ENCODE data around the gene NPTX2. TPM values are rescaled to one million over a fixed set of nuclear protein-coding genes. Genes with fewer than 3 reads are reported as not detected.

Gene NPTX2
- total and polyA plus RNA-seq, 5 donors from 2014 or later: not detected

DNA sequence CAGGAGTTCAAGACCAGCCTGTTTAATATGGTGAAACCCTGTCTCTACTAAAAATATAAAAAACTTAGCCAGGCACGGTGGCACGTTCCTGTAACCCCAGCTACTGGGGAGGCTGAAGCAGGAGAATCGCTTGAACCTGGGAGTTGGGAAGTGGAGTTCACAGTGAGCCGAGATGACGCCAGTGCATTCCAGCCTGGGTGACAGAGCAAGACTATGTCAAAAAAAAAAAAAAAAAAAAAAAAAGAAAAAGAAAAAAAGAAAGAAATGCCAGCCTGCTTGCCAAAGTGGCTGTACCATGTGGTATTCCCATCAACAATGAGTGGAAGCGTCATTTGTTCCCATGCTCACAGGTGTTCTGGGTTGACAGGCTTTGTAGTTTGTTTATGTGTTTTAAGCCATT is 43.3 kb upstream of the NPTX2 start:
- H3K4me3 Mint-ChIP-seq: no peak overlapping the region

DNA sequence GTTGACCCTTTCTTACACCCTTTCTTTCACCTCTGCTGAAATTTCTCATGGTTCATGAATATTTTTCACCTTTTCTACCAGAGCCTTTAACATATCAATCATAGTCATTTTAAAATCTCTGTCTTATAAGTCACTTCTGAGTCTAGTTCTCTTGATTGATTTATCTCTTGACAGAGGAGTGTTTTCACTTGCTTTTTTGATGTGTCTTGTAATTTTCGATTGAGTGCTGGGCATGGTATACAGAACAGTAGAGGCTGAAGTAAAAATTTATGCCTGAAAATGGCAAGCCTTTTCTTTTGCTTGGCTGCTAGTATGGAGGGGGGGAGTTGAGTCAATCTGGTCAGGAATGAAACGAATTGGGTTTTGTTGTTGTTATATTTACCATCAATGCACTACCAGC is 41.2 kb upstream of the NPTX2 start:
- no peaks in the 10 kb centered on the region for H3K36me3 ChIP-seq (ENCODE audit: control insufficient read depth, insufficient read depth, low read length)
- no peaks in the 10 kb centered on the region for H3K27me3 ChIP-seq (ENCODE audit: control insufficient read depth, insufficient read depth, low read length)
- H3K4me3 ChIP-seq (ENCODE audit: low read depth, low read length): no peak overlapping the region
- Mint-ChIP-seq H3K27me3 (no peaks in the 10 kb centered on the region), H3K4me1 (no peaks in the 10 kb centered on the region), H3K36me3 (no peaks in the 10 kb centered on the region), H3K4me3 (no peak overlapping the region), H3K27ac (no peak overlapping the region), H3K9me3 (peaks cover 0 to 22% (median 8%) of the 10 kb centered on the region in 7 donors)
- no peaks in the 10 kb centered on the region for H3K4me1 ChIP-seq (ENCODE audit: control insufficient read depth, insufficient read depth, low read length, poor library complexity, severe bottlenecking)
- no peak overlapping the region for H3K27ac ChIP-seq (ENCODE audit: insufficient read depth, low read length, poor library complexity, severe bottlenecking)
- peaks cover 6 to 10% of the 10 kb centered on the region in 2 experiments for H3K9me3 ChIP-seq (ENCODE audit: control insufficient read depth in 2 of 2, low read length in 2 of 2)
- DNase-seq: no peak
- ATAC-seq (ENCODE audit: low read depth in 2 of 2): no peak

More for the DNA sequence above, 43.3 kb upstream of the NPTX2 start:
- no peak overlapping the region for H3K27ac Mint-ChIP-seq
- H3K4me1 ChIP-seq (ENCODE audit: control insufficient read depth, insufficient read depth, low read length, poor library complexity, severe bottlenecking): no peaks in the 10 kb centered on the region
- no peaks in the 10 kb centered on the region for H3K27me3 ChIP-seq (ENCODE audit: control insufficient read depth, insufficient read depth, low read length)
- H3K27me3 Mint-ChIP-seq: no peaks in the 10 kb centered on the region
- no peaks in the 10 kb centered on the region for H3K36me3 Mint-ChIP-seq
- ATAC-seq (ENCODE audit: low read depth in 2 of 2) (no peak), DNase-seq (no peak)
- no peak overlapping the region for H3K27ac ChIP-seq (ENCODE audit: insufficient read depth, low read length, poor library complexity, severe bottlenecking)
- no peak overlapping the region for H3K4me3 ChIP-seq (ENCODE audit: low read depth, low read length)
- H3K9me3 Mint-ChIP-seq: peaks cover 0 to 22% (median 8%) of the 10 kb centered on the region in 7 donors
- H3K4me1 Mint-ChIP-seq: no peaks in the 10 kb centered on the region
- no peaks in the 10 kb centered on the region for H3K36me3 ChIP-seq (ENCODE audit: control insufficient read depth, insufficient read depth, low read length)
- peaks cover 6 to 10% of the 10 kb centered on the region in 2 experiments for H3K9me3 ChIP-seq (ENCODE audit: control insufficient read depth in 2 of 2, low read length in 2 of 2)

DNA sequence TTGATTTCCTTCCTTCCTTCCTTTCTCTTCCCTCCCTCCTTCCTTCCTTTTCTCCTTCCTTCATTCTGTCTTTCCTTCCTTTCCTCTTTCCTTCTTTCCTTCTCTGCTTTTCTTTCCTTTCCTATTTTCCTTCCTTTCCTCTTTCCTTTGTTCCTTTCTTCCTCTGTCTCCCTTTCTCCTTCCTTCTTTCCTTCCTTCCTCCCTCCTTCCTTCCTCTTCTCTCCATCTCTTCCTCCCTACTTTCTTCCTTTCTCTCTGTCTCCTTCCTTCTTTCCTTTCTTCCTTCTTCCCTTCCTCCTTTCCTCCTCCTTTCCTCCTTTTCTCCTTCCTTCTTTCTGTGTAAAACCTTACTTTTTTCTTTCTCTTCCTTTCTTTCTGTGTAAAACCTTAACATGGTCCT is 32.3 kb upstream of the NPTX2 start:
- no peaks in the 10 kb centered on the region for H3K9me3 ChIP-seq (ENCODE audit: control insufficient read depth in 2 of 2, low read length in 2 of 2)
- no peaks in the 10 kb centered on the region for H3K36me3 ChIP-seq (ENCODE audit: control insufficient read depth, insufficient read depth, low read length)
- Mint-ChIP-seq H3K27ac (no peak overlapping the region), H3K9me3 (peaks cover 0 to 17% (median 5%) of the 10 kb centered on the region in 7 donors), H3K4me1 (no peaks in the 10 kb centered on the region), H3K36me3 (no peaks in the 10 kb centered on the region), H3K4me3 (no peak overlapping the region), H3K27me3 (peaks cover 4% of the 10 kb centered on the region)
- H3K4me3 ChIP-seq (ENCODE audit: low read depth, low read length): no peak overlapping the region
- no peak overlapping the region for H3K27ac ChIP-seq (ENCODE audit: insufficient read depth, low read length, poor library complexity, severe bottlenecking)
- H3K4me1 ChIP-seq (ENCODE audit: control insufficient read depth, insufficient read depth, low read length, poor library complexity, severe bottlenecking): no peaks in the 10 kb centered on the region
- no peak for ATAC-seq (ENCODE audit: low read depth in 2 of 2)
- DNase-seq: no peak
- no peaks in the 10 kb centered on the region for H3K27me3 ChIP-seq (ENCODE audit: control insufficient read depth, insufficient read depth, low read length)

DNA sequence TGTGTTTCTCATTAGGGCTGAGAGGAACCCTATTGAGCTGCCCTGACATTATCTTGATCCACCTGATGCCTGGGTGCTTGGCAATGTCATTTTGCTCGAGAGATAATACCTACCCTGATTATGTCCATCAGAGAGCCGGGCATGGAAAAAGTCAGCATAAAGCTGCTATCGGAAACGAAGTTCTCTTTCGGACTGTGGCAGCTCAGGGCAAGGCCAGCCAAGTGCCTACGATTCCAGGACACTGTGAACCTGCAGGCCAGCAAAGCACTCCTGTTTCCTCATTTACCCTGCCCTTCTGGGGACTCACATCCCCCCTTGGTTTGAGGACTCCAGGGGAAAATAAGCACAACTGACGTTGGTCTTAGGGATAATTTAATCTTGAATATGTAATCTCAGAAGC is 25.2 kb upstream of the NPTX2 start:
- Mint-ChIP-seq H3K9me3 (peaks cover 0 to 2% (median 0%) of the 10 kb centered on the region in 7 donors), H3K27ac (no peak overlapping the region), H3K4me1 (no peaks in the 10 kb centered on the region), H3K36me3 (no peaks in the 10 kb centered on the region), H3K27me3 (peaks cover 4% of the 10 kb centered on the region), H3K4me3 (no peak overlapping the region)
- Histone ChIP-seq H3K27me3 (ENCODE audit: control insufficient read depth, insufficient read depth, low read length) (no peaks in the 10 kb centered on the region), H3K27ac (ENCODE audit: insufficient read depth, low read length, poor library complexity, severe bottlenecking) (no peak overlapping the region), H3K9me3 (ENCODE audit: control insufficient read depth in 2 of 2, low read length in 2 of 2) (no peaks in the 10 kb centered on the region), H3K4me3 (ENCODE audit: low read depth, low read length) (no peak overlapping the region), H3K4me1 (ENCODE audit: control insufficient read depth, insufficient read depth, low read length, poor library complexity, severe bottlenecking) (no peaks in the 10 kb centered on the region), H3K36me3 (ENCODE audit: control insufficient read depth, insufficient read depth, low read length) (no peaks in the 10 kb centered on the region)
- no peak for DNase-seq
- no peak for ATAC-seq (ENCODE audit: low read depth in 2 of 2)

DNA sequence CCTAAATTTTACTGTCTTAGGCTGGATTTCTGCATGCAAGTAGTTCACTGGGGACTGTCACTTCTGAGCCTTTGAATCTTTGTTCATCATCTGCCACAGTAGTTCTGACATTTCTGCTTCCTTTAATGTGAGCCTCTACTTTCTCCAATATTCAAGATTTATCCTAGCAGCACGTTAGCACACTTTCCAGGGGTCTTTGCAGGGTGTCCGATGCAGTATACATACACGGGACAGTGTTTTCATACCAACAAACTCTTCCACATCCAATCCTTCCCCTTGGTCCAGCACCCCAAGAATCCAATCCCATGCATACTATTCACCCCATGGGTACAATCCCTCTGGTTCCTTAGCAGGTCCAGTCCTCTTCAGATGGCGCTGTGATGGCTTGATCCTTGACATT is 22.7 kb upstream of the NPTX2 start:
- DNase-seq: no peak
- Mint-ChIP-seq H3K9me3 (no peaks in the 10 kb centered on the region), H3K36me3 (no peaks in the 10 kb centered on the region), H3K4me3 (no peak overlapping the region), H3K4me1 (no peaks in the 10 kb centered on the region), H3K27ac (no peak overlapping the region), H3K27me3 (no peaks in the 10 kb centered on the region)
- Histone ChIP-seq H3K4me1 (ENCODE audit: control insufficient read depth, insufficient read depth, low read length, poor library complexity, severe bottlenecking) (no peaks in the 10 kb centered on the region), H3K9me3 (ENCODE audit: control insufficient read depth in 2 of 2, low read length in 2 of 2) (no peaks in the 10 kb centered on the region), H3K36me3 (ENCODE audit: control insufficient read depth, insufficient read depth, low read length) (no peaks in the 10 kb centered on the region), H3K27me3 (ENCODE audit: control insufficient read depth, insufficient read depth, low read length) (no peaks in the 10 kb centered on the region), H3K27ac (ENCODE audit: insufficient read depth, low read length, poor library complexity, severe bottlenecking) (no peak overlapping the region), H3K4me3 (ENCODE audit: low read depth, low read length) (no peak overlapping the region)
- ATAC-seq (ENCODE audit: low read depth in 2 of 2): no peak

DNA sequence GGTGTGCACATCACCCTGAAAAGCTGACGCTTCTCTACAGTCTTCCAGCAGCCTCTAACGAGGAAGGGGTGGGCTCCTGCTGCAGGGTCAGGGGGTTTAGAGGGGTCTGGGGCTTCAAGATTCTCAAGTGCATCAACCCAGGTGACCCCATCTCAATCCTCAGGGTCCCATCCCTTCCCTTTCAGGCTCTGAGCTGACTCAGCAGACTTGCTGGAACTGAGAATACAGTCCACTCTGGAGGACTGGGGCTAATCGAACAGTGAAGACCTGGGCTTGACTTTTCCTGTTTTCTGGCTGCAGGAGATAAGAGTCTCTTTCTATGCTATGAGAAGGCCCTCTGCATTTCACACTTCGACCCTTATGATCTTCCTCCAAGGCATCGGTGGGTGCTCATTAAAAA is 22.3 kb upstream of the NPTX2 start:
- Histone ChIP-seq H3K27ac (ENCODE audit: insufficient read depth, low read length, poor library complexity, severe bottlenecking) (no peak overlapping the region), H3K9me3 (ENCODE audit: control insufficient read depth in 2 of 2, low read length in 2 of 2) (no peaks in the 10 kb centered on the region), H3K4me3 (ENCODE audit: low read depth, low read length) (no peak overlapping the region), H3K36me3 (ENCODE audit: control insufficient read depth, insufficient read depth, low read length) (no peaks in the 10 kb centered on the region), H3K27me3 (ENCODE audit: control insufficient read depth, insufficient read depth, low read length) (no peaks in the 10 kb centered on the region), H3K4me1 (ENCODE audit: control insufficient read depth, insufficient read depth, low read length, poor library complexity, severe bottlenecking) (no peaks in the 10 kb centered on the region)
- Mint-ChIP-seq H3K27ac (no peak overlapping the region), H3K4me3 (no peak overlapping the region), H3K27me3 (no peaks in the 10 kb centered on the region), H3K4me1 (no peaks in the 10 kb centered on the region), H3K9me3 (no peaks in the 10 kb centered on the region), H3K36me3 (no peaks in the 10 kb centered on the region)
- no peak for ATAC-seq (ENCODE audit: low read depth in 2 of 2)
- DNase-seq: no peak

DNA sequence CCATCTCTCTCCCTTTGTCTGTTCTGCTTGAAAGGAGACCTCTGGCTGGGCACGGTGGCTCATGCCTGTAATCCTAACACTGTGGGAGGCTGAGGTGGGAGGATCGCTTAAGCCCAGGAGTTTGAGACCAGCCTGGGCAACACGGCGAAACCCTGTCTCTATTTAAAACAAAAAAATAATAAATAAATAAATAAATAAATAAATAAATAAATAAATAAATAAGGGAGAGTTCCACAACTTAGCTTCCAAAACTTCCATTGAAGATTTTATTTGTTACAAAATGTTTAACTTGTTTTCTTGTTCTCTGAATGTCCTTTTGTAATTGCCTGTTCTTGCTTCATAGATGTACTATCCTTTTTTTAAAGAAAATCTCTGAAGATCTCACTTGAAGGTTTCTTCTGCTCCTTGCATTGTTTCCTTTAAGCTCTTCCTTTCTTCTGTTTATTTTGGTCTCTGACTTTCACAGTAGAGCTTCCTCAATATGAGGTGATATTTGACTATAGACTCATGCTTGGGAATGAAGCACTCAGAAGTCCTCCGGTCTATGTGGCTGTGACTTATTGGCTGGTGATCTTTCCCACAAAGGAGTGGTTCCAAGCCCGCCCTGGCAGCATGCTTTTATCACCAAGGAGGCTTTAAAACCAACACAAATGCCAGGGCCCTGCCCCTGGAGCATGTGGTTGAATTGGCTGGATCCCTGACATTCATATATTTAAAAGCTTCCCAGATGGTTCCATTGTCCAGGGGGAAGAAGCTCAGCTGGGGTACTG is 18.1 kb upstream of the NPTX2 start:
- ATAC-seq (ENCODE audit: low read depth in 2 of 2): no peak
- Mint-ChIP-seq H3K9me3 (no peaks in the 10 kb centered on the region), H3K36me3 (no peaks in the 10 kb centered on the region), H3K4me3 (no peak overlapping the region), H3K4me1 (no peaks in the 10 kb centered on the region), H3K27ac (no peak overlapping the region), H3K27me3 (no peaks in the 10 kb centered on the region)
- H3K27me3 ChIP-seq (ENCODE audit: control insufficient read depth, insufficient read depth, low read length): no peaks in the 10 kb centered on the region
- no peaks in the 10 kb centered on the region for H3K4me1 ChIP-seq (ENCODE audit: control insufficient read depth, insufficient read depth, low read length, poor library complexity, severe bottlenecking)
- DNase-seq: no peak
- no peaks in the 10 kb centered on the region for H3K36me3 ChIP-seq (ENCODE audit: control insufficient read depth, insufficient read depth, low read length)
- H3K9me3 ChIP-seq (ENCODE audit: control insufficient read depth in 2 of 2, low read length in 2 of 2): no peaks in the 10 kb centered on the region
- no peak overlapping the region for H3K27ac ChIP-seq (ENCODE audit: insufficient read depth, low read length, poor library complexity, severe bottlenecking)
- H3K4me3 ChIP-seq (ENCODE audit: low read depth, low read length): no peak overlapping the region

DNA sequence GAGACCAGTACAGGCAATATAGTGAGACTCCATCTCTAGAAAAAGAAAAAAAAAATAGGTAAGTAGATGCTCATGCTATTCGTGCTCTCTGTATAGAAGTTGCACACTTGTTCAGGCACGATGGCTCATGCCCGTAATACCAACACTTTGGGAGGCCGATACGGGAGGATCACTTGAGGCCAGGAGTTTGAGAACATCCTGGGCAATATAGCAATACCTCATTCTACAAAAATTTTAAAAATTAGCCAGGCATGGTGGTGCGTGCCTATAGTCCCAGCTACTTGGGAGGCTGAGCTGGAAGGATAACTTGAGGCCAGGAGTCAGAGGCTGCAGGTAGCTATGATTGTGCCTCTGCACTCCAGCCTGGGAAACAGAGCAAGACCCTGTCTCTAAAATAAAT is 17.2 kb upstream of the NPTX2 start:
- H3K27me3 Mint-ChIP-seq: no peaks in the 10 kb centered on the region
- Histone ChIP-seq H3K4me1 (ENCODE audit: control insufficient read depth, insufficient read depth, low read length, poor library complexity, severe bottlenecking) (no peaks in the 10 kb centered on the region), H3K27me3 (ENCODE audit: control insufficient read depth, insufficient read depth, low read length) (no peaks in the 10 kb centered on the region), H3K36me3 (ENCODE audit: control insufficient read depth, insufficient read depth, low read length) (no peaks in the 10 kb centered on the region), H3K9me3 (ENCODE audit: control insufficient read depth in 2 of 2, low read length in 2 of 2) (no peaks in the 10 kb centered on the region), H3K4me3 (ENCODE audit: low read depth, low read length) (no peak overlapping the region), H3K27ac (ENCODE audit: insufficient read depth, low read length, poor library complexity, severe bottlenecking) (no peak overlapping the region)
- no peaks in the 10 kb centered on the region for H3K4me1 Mint-ChIP-seq
- H3K27ac Mint-ChIP-seq: peak overlapping the region in 1 of 3 donors; percentile 58
- DNase-seq (no peak), ATAC-seq (ENCODE audit: low read depth in 2 of 2) (no peak)
- no peaks in the 10 kb centered on the region for H3K36me3 Mint-ChIP-seq
- H3K4me3 Mint-ChIP-seq: no peak overlapping the region
- no peaks in the 10 kb centered on the region for H3K9me3 Mint-ChIP-seq

All from CD4-positive, CD25-positive, alpha-beta regulatory T cell (primary cell).